ENCODE measurements around the gene RPRD1B. TPM values are rescaled to one million over a fixed set of nuclear protein-coding genes. Genes with fewer than 3 reads are reported as not detected.

The RPRD1B gene
- total and polyA plus RNA-seq, 2 of the 8 experiments (the other 6 are each of a cell fraction or from before 2014, with no cell fraction given) = 10.3 to 20.9 TPM

GRCh38 chr20:38134427-38135270, 101.1 kb downstream of the RPRD1B start:
- Histone ChIP-seq H3K27me3 (replicated peaks in 1 of 4; ENCODE audit: control insufficient read depth in 3 of 4, extremely low read depth in 1 of 4, insufficient read depth in 3 of 4, low read length in 3 of 4) (no peaks in the 10 kb centered on the region), H2BK15ac (ENCODE audit: low read length) (no peak overlapping the region), H3K4me2 (ENCODE audit: insufficient read depth in 1 of 2, low read depth in 2 of 2, low read length in 2 of 2) (no peak overlapping the region), H2AFZ (ENCODE audit: low read length) (0 out of 2 replicates have a peak overlapping the region, but pooled peaks have one; percentile 69), H3K18ac (ENCODE audit: extremely low read depth, low read length) (no peak overlapping the region; the same call in 1 of the 2 replicates), H4K91ac (replicated peaks; ENCODE audit: insufficient read length, low read length) (no peak overlapping the region), H2BK20ac (ENCODE audit: low read length) (no peak overlapping the region), H3K79me2 (ENCODE audit: control insufficient read depth in 1 of 2, insufficient read depth in 2 of 2, low read length in 2 of 2) (no peaks in the 10 kb centered on the region), H2BK120ac (replicated peaks; ENCODE audit: low read depth, low read length) (no peak overlapping the region), H3K4me3 (ENCODE audit: extremely low read depth in 1 of 4, insufficient read depth in 2 of 4, low read depth in 3 of 4, low read length in 4 of 4) (no peak overlapping the region), H2BK12ac (ENCODE audit: low read depth, low read length) (peak overlapping the region; percentile 68; the same call in 1 of the 2 replicates), H4K20me1 (replicated peaks in 1 of 2; ENCODE audit: control insufficient read depth in 1 of 2, insufficient read depth in 2 of 2, low read length in 2 of 2) (no peaks in the 10 kb centered on the region), H3K23me2 (ENCODE audit: low read depth, low read length) (peaks cover 1% of the 10 kb centered on the region; the same call in 1 of the 2 replicates), H4K5ac (ENCODE audit: insufficient read length, low read depth, low read length) (no peak overlapping the region), H3K56ac (replicated peaks; ENCODE audit: insufficient read length, low read depth, low read length) (no peak overlapping the region), H3K9me3 (ENCODE audit: insufficient read depth in 2 of 2, low read depth in 1 of 2, low read length in 1 of 2) (no peaks in the 10 kb centered on the region), H3K36me3 (ENCODE audit: control insufficient read depth in 2 of 4, insufficient read depth in 4 of 4, low read length in 3 of 4) (no peaks in the 10 kb centered on the region), H2AK5ac (ENCODE audit: low read depth, low read length) (no peak overlapping the region), H3K4me1 (replicated peaks in 1 of 4; ENCODE audit: control insufficient read depth in 3 of 4, insufficient read depth in 4 of 4, low read length in 3 of 4) (peaks cover 0 to 4% (median 0%) of the 10 kb centered on the region in 4 experiments; a peak in 1 of 7 replicates), H4K8ac (ENCODE audit: extremely low read depth, insufficient read depth, low read length) (no peak overlapping the region), H3K79me1 (ENCODE audit: low read depth, low read length) (no peaks in the 10 kb centered on the region), H3K9ac (replicated peaks in 1 of 4; ENCODE audit: extremely low read depth in 1 of 4, low read depth in 3 of 4, low read length in 3 of 4) (no peak overlapping the region), H3K23ac (ENCODE audit: insufficient read length) (no peak overlapping the region), H2BK5ac (ENCODE audit: low read depth, low read length) (no peak overlapping the region), H3K4ac (replicated peaks; ENCODE audit: insufficient read length, low read depth, low read length) (no peak overlapping the region), H3K27ac (ENCODE audit: low read depth, low read length) (no peak overlapping the region), H3K14ac (ENCODE audit: insufficient read length) (no peak overlapping the region)
- POLR2A ChIA-PET (ENCODE audit: partially characterized antibody) = no interaction called here
- no peak for FAIRE-seq
- TF ChIP-seq ATF3 (IDR thresholded peaks at IDR 0.05; ENCODE audit: insufficient read depth, low read depth, low read length) = no peak
- 93% methylated on average over 8 of the region's 9 CpGs; no CpG with 5 or more reads in 1 of the 2 experiments for WGBS, 2 experiments (ENCODE audit: extremely low coverage in 1 of 2, insufficient coverage in 1 of 2, insufficient read length in 1 of 2, insufficient replicate concordance in 2 of 2, low coverage in 1 of 2, low lambda C conversion rate in 2 of 2, missing lambda C conversion rate in 1 of 2)
- DNase-seq (ENCODE audit: low read depth in 1 of 2, low spot score in 2 of 2) = no peak
- CTCF ChIA-PET (ENCODE audit: partially characterized antibody) = no interaction called here
